CD4-positive, alpha-beta T cell treated with Interleukin-12 subunit alpha and Interleukin-12 subunit beta, for 1 hour (primary cell): ENCODE measurements around the gene FRS3.
"Not testable (repeated sequence)": the region's sequence is repeated elsewhere in the genome, so short reads cannot be mapped to it uniquely, and the experiment has no call there.

Experiments used
- DNase-seq: peaks from one replicate; pipeline ENCODE4 v3.0.0-alpha.2; 2020

The FRS3 gene

DNA sequence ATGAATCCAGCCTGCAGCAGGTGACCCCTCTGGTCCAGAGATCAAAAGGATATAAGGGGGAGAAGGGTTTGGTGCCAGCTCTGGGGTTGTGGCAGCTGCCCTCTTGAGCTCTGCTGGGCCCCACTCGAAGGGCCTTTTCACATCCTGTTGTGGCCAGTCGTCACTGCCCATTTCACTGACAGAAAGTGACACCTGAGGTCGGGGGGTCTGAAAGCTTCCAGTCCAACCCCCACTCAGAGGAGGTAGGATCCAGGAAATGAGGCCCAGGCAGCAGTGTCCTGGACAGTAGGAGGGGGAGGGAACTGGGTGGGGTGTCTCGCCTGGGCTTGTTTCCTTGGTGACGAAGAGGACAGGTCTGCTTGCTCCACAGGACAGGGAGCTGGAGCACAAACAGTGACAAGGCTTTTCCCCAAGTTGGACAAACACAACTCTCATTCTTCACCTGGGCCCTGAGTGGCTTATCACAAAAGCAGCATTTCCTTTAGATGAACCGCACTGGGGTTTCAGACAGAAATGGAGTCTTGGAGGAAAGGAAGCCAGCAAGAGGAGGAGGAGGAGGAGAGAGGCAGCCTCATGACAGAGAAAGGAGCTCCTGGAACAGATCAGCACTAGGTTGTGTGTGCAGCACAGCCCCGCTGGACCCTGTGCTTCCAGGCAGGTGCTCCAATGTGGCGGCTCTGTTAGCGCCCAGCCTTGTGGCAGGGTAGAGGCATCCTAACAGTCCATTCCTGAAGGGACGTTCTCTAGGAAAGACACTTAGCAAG lies 11.0 kb downstream of the FRS3 start:
- DNase-seq = no peak

DNA sequence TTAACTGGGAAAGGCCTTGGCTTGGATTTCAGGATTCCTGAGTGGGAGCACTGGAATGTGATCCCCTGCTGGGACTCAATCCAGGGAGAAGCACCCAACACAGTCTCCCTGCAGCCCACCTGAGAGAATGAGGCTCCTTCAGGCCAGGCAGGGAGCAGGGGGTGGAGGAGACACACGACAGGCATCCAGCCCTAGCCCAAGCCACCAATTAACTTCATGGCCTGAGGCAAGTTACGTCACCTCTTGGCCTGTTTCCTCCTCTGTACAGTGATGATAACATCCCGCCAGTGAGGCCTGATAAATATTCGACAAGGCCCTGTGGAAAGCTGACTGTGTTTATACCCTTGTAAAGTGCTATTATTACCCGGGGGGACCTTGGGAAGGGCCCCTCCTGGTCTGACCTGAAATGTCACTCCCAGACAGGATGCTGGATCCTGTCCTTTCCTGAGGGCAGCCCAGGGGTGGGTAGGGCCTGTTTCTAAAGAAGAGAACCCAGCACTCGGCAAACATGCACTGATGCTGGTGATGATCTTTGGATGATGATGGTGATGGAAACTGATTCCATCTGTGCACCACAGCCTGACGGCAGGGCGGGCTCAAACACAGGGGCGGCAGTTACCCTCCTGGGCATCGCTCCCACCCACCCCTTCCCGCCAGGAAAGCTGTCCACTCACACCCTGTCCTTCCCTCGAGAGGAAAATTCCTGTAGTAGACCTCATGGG lies 12.4 kb downstream of the FRS3 start:
- DNase-seq = no peak

DNA sequence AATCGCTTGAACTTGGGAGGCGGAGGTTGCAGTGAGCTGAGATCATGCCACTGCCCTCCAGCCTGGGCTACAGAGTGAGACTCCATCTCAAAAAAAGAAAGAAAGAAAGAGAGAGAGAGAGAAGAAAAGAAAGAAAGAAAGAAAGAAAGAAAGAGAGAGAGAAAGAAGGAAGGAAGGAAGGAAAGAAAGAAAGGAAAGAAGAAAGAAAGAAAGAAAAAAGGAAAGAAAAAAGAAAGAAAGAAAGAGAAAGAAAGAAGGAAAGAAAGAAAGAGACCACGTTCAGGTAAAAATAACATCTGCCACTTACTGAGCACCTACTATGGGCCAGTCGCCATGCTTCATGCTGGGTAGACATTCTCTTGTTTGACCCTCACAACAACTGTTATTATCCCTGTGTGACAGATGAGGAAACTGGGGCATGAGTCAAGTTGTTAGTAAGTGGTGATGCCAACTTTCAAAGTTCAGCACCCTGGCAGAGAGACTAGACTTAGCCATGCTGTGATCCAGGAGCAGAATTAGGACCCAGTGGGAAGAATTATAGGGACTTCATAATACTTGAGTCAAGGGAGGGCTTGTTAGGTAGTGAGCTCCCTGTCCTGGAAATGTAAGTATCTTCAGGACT lies 13.5 kb downstream of the FRS3 start:
- DNase-seq = not testable (repeated sequence)

DNA sequence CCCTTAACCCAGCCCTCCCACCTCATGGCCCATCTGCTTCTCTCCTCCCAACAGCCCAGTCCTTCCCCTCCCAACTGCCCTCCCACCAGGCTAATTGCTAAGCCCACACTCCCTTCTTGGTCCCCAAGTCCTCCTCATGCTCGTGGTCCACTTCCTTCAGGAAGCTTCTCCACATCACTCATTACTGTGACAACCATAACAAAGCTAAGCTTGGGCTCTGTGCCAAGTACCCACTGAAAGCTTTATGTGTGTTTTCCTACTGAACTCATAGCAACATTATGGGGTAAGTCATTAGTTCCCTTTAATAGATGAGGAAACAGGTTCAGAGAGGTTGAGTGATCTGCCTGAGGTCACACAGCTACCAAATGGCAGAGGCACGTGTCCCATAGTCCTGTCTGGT lies 16.2 kb downstream of the FRS3 start:
- no peak for DNase-seq

DNA sequence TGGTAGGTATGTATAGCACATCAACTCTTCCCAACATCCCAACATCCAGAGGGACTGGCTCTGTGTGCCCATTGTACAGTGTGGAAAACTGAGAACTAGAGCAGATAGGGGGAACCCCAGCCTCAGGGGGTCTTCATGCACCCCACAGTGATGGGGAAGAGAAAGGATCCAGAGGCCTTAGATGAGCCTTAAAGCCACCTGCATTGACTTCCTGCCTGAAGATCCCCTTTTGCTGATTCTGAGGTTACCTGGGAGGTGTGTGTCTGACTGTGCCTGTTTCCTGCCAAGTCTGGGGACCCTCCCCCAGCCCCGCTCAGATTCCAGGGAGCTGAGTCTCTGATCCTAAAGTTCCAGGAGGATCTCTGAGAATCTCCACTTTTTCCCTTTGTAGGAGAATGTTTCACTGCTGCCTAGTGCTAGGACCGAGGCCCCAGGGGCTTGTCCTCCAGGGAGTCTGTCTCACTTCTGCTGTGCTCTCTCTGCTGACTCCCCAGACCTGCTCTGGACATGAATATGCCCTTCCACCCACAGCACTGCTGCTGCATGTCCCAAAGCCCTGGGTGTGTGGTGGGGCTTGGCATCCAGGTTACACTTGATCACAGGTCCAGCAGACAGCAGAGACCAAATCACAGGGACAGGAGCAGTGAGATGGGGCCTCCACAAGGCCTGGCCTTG lies 19.7 kb downstream of the FRS3 start:
- no peak for DNase-seq

DNA sequence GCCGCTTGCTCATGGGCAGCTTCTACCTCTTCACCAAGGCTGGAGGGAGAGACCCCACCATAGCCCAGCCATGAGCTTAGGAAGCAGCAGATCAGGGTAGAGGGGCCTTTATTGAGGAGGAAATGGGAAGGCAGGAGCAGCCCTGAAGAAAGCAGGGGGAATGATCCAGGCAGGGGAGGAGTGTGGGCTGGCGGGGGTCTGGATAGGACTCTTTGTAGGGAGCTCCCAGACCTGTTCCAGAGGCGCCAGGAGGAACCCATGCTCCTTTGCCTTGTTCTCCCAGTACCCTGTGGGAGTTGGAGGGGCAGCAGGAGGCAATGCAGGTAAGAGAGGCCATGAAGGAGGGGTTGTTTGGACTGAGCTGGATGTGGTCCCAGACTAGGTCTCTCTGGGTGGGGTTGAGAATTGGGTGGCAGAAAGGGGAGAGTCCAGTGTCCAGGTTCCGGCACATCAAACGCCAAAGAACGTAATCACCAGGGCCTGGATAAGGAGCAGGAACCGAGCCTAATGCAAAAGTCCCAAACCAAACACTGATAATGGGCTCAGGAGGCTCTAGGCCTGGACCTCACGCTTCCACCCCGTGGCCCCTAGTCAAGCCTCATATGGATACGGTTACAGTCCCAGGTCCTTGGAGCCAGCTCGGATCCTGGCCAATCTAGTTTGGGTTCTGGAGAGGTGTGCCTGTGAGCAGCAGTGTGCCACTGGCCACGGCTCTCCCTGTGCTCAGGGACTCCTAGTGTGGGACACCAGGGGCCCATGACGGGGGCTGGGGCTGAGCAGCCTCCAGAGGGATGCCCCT lies 20.4 kb downstream of the FRS3 start:
- DNase-seq = no peak

DNA sequence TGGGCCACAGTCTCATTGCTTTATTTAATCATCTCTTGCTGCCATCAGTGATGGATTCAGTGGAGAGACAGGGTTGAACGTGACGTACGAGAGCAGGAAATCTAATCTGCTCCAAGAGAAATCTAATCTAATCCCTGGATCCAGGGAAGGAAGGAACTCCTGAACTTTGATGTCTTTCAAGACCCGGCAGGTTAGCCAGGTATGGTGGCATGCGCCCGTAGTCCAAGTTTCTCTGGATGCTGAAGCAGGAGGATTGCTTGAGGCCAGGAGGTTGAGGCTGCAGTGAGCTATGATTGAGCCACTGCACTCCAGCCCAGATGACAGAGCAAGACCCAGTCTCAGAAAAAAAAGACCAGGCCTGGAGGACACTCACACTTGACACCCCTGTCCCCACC lies 21.1 kb downstream of the FRS3 start:
- no peak for DNase-seq

DNA sequence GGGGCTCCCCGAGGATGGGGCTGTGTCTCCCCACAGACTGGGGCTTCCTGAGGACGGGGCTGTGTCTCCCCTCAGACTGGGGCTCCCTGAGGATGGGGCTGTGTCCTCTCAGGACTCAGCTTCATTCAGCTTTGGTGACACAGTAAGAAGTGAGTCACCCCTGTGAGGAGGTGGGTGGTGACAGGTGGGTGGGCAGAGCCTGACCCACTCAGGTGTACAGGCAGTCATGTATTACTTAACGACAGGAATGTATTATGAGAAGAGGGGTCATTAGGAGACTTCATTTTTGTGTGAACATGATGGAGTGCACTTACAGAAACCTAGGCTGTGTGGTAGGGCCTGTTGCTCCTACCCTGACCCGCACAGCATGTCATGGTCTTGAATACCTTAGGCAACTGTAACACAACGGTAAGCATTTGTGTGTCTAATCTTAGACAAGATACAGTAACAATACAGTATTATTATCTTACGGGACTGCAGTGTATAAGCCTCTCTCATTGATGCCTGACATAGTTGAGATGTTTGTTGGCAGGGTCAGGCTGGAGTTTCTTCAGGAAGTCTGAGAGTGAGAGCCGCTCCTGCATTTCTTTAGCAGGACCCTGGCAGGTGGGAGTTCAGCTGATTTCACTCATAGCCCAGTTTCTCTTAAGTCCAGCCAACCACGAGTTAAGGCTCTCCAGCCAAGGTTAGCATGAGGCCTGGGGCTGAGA lies 21.6 kb downstream of the FRS3 start:
- DNase-seq = no peak

DNA sequence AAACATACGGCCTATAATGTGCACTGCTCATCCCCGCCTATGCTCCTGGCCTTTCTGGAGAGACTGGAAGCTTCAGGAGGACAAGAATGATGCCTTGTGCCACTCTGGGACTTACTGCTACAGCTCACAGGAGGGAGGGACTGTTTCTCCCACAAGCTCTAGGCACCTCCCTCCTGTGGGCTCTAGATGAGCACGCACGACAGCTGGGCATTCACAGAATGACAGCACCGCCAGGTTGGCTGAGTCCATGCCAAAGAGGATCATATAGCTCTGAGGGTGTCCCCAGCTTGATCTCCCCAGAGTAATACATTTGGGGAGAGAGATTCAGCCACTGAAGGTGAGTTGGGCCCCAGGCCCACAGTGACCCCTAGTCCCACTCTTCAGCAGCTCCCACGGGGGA lies 22.4 kb downstream of the FRS3 start:
- no peak for DNase-seq

DNA sequence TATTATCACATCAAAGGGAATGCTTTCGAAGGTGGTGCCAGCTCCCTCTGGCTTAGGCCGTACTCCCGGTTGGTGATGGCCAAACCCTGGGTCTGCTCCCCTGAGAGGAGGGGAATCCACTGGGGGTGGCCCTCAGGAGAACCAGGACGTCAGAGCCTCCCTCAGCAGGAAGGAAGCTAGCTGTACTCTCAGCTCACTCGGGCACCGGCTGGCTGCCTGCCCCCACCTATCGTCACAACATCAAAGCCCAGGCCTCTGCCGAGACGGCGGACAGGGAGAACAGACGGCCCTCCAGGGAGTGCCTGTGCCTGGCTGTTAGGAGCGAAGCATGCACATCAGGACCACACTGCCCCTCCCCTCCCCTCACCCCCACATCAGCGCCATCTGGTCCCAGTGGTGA lies 23.3 kb downstream of the FRS3 start:
- DNase-seq = no peak

DNA sequence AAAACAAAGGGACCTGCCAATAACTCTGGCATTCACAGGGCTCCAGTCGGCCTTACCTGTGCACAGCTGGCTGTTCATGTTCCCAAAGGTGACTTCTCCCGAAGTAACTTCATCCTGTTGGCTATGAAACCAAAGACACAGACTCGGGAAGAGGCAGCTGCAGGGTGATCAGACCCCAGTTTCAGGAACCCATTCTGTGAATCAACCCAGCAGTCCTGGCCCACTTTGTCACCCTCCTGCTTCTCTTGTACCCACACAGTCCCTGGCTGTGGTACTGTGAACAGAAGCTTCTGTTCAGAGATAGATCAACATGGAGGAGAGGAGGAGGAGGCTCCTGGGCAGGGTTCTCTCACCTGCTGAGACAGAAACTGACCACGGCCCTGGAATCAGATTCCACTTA lies 23.8 kb downstream of the FRS3 start:
- no peak for DNase-seq

DNA sequence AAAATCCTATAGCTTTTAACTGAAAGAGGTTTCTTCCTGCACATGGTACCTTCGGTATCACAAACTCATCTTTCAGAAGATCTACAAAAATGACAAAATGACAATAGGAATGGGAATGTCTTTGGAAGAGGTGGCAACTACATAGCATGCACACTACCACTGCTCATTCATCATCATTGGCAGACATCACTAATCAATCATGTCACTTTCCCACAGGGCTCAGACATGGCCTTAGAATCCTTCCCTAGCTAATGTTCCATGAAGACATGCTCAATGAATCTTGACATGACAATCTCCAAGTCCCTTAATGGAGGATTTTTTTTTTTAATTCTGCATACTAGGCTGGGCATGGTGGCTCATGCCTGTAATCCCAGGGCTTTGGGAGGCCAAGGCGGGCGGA lies 29.3 kb downstream of the FRS3 start:
- no peak for DNase-seq

DNA sequence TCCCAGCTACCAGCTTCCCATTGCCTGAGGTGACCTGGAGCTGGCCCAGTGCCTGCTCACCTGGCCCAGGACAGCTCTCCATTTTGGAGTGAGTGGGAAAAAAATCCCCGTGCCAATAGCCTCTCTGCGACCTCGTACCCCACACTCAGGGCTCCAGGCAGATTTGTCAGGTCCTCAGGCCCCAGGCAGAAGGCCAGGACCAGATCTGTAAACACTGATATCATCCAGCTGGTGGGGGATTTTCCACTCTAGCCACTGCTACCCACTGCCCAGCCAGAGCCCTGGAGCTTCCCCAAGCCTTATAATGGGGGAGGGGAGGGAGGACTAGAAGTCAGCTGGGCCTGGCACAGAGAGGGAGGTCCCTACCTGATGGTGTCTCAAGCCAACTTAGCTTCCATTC lies 31.2 kb downstream of the FRS3 start:
- DNase-seq = no peak

DNA sequence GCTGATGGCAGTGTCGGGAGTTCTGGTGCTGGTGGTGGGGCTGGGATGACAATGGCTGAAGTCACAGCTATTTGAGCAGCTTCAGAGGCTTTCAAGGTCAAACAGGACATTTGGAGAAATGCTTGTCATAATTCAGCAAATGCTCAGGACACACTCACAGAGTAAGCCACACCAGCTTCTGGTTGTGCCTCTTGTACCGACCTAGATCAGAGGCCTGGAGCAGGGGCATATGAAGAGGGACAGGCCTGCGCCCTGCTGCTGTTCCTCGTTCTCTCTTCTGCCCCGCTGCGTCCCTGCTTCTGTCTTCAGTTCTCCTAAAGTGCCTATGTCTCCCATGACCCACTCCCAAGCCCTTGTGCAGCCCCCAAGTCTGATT lies 31.6 kb downstream of the FRS3 start:
- no peak for DNase-seq

DNA sequence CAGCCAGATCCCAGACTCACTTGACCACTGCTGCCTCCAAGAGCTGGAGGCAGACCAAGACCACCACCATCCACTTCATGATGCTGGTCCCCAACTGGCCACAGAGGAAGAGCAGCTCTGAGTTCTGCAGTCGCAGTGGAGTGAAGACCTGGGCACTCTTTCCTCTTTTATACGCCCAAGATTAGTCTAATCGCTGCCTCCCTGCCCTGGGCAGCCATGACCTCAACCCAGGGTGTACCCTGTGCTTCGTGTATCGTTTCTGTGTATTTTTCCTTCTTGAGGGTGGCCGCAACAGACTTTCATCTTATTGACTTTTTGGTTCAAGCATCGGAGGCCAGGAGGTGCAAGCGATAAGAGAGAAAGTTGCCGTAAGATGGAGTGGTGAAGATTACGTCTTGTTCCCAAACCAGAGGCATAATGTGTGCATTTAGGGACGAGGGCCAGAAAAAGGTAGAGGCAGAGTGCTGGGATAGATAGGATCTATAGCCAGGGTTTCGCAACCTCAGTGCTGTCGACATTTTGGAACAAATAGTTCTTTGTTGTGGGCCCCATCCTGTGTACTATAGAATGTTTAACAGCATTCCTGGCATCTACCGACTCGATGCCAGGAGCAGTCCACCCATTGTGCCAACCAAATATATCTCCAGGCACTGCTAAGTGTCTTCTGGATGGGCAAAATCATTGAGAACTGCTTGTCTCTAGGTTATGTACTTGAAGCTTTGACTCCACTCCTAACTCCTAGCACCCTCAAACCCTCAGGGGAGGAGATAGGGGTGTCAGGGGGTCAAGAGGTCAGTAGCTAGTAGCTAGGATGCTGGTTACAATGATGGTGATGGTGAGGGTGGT lies 32.2 kb downstream of the FRS3 start, which contains the start of gene PGC:
Gene PGC, minus strand, starts transcription at position 142 of the 846 bp plus-strand sequence. Its CDS starts 63 bp downstream, at position 79.
- DNase-seq = no peak

DNA sequence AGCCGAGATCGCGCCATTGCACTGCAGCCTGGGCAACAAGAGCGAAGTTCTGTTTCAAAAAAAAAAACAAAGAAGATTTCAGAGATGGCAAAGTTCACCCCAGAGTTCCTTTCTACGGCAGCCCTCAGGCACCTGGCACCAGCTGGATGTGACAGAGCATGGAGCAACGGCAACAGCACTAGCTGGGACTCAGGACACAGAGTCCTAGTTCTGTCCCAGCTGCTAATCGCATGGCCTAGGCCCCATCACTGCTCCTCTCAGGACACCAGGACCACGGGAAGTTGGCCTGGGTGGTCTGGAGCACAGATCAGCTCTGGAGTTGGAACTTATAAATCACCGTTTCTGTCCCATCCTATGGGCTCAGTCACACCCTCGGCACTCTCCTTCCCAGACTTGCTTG lies 33.6 kb downstream of the FRS3 start:
- no peak for DNase-seq

DNA sequence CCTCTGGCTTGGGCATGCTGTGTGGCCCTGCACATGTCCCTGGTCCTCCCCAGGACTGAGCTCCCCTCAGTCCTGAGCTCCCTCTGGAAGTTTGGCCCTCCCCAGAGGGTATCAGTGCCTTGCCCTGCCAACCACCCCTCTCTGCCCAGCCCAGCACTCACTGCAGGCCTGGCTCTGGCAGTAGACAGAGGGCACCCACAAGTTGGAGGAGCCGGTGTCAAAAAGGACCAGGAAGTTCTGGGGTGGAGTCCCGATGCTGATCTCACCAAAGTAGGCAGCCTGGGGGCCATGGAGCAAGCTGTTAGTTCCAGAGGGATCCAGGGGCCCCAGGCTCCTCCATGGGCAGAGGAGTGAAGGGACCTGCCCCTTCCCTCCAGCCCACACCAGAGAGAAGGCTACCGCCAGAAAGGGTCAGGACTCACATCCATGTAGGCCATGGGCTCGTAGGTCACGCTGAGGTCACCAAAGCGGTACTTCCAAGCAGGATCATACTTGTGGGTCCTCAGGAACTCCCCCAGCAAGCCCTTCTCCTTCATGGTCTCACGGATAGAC lies 35.4 kb downstream of the FRS3 start:
- no peak for DNase-seq

DNA sequence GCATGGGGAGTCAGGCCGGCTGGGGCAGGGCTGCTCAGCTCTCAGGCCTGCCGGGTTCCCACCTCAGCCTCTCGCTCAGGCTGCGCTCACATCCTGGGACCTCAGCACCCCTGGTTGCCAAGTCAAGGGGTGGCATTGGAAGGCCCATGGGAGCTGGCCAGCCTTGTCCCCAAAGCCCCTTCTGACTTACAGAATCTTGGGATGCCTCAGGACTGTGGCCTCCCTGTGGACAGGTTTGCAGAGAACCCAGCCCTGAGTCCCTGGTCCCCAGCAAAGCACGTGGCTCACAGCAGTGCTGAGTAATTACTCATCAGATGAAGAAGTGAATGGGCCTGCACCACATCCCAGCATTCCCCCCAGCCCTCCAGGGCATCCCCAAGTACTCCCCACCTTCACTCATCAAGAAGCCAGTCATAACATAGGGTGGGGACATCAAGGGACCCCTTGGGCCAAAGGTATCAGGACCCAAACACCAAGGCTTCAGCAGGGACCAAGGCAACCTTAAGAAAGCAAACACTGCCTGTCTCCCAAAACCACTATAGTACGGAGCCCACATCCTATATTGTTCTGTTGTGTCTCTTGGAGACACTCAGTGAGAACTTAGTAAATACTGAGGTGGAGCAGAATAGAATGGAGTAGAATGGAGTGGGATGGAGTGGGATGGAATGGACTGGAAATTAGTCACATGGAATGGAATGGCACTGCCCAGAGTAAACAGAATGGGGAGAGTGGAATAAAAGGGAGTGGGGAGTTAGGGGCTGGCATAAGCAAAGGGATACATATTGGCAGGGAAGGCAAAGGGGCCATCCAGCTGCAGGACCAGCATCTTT lies 36.1 kb downstream of the FRS3 start:
- DNase-seq = no peak

DNA sequence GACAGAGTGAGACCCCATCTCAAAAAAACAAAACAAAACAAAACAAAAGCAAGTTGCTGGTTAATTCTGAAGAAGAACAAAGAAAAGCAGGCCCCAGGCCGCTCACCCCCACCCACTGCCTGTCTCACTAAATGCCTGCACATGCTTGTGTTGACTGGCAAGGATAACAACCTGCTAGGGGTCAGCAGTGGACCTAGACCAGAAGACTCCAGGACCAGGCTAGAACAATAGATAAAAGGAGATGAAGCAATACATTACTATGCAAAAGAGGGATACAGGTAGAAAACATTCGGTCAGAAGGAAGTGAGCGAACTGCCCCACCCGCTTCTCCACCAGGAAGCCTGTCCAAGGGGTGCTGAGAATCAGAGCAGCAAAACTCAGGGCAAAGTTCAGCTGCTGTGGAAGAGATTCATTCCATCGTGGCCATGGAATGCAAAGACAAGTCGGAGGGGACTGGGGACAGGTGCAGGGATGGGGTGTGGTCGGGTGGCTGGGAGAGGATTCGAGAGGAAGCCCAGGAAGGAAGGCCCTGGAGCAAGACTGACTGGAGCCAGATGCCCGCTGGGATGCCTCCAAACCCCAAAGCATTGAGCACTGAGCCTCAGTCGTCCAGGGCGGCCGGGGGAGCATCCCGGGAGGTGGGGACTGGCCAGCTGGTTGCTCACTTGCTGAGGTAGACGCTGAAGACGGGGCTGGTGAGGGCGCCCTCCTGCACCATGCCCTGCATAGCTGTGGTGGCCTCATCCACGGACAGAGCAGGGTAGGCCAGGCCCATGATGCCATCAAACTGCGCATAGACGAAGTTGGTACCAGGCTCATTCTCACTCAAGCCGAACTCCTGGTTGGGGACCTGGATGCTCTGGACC lies 37.8 kb downstream of the FRS3 start:
- no peak for DNase-seq
